SKM-1 (cell line): ENCODE measurements around the gene ACSBG1.
"Not testable (repeated sequence)": the region's sequence is repeated elsewhere in the genome, so short reads cannot be mapped to it uniquely, and the experiment has no call there.

Source experiments
- DNase-seq: peaks from one replicate; lab custom pipeline; 2025; ENCODE audit not compliant: unreplicated experiment; lab: John Stamatoyannopoulos, UW

The ACSBG1 gene

GRCh38 chr15:78170848-78171773 is 63.3 kb downstream of the ACSBG1 start:
- no peak for DNase-seq

- DNase-seq = no peak
These were observed 65.8 kb downstream of the ACSBG1 start for GRCh38 chr15:78168608-78169007.

- no peak for DNase-seq
These were observed 67.0 kb downstream of the ACSBG1 start for GRCh38 chr15:78167227-78167888.

- DNase-seq = no peak
These were observed 70.4 kb downstream of the ACSBG1 start for GRCh38 chr15:78164010-78164409.

- DNase-seq = no peak
These were observed 72.3 kb downstream of the ACSBG1 start for GRCh38 chr15:78162038-78162437.

GRCh38 chr15:78159395-78159794 is 75.0 kb downstream of the ACSBG1 start:
- no peak for DNase-seq

GRCh38 chr15:78157203-78157602 is 77.2 kb downstream of the ACSBG1 start:
- DNase-seq = no peak

- DNase-seq = no peak
These were observed 77.7 kb downstream of the ACSBG1 start for GRCh38 chr15:78156653-78157052.

GRCh38 chr15:78155355-78155939 is 78.9 kb downstream of the ACSBG1 start:
- no peak for DNase-seq

- no peak for DNase-seq
These were observed 79.4 kb downstream of the ACSBG1 start for GRCh38 chr15:78154955-78155354.

- not testable (repeated sequence) for DNase-seq
These were observed 83.3 kb downstream of the ACSBG1 start for GRCh38 chr15:78151075-78151474.

- no peak for DNase-seq
These were observed 84.3 kb downstream of the ACSBG1 start for GRCh38 chr15:78149805-78150751.

- DNase-seq = peak; percentile 95
These were observed 85.1 kb downstream of the ACSBG1 start, which contains the start of gene IDH3A for GRCh38 chr15:78149068-78149804. IDH3A (plus strand) TSS chr15:78149362; CDS start chr15:78149404, 42 bp downstream.

GRCh38 chr15:78148392-78149067 is 85.8 kb downstream of the ACSBG1 start:
- no peak for DNase-seq

- no peak for DNase-seq
These were observed 86.8 kb downstream of the ACSBG1 start for GRCh38 chr15:78147566-78147965.

GRCh38 chr15:78146425-78147154 is 87.8 kb downstream of the ACSBG1 start:
- DNase-seq = no peak

GRCh38 chr15:78142332-78142731 is 92.0 kb downstream of the ACSBG1 start:
- DNase-seq = no peak

GRCh38 chr15:78140292-78140691 is 94.1 kb downstream of the ACSBG1 start:
- no peak for DNase-seq

GRCh38 chr15:78139578-78139977 is 94.8 kb downstream of the ACSBG1 start:
- no peak for DNase-seq
